OCI-LY7 (cell line): ENCODE measurements around the gene RIOK2. TPM values are rescaled to one million over a fixed set of nuclear protein-coding genes. Genes with fewer than 3 reads are reported as not detected.
A peak's percentile ranks its signal among the peaks of the same experiment; 100 is the strongest.

ENCODE experiments used
- BruUV-seq: library from RNA; stranded (reverse); fragments of 400-500 nt; replicated peaks from 2 replicates; lab custom pipeline; 2021; lab: Mats Ljungman, UMichigan
- CTCF ChIA-PET: fragments of 300-600 bp; sonication (Branson Sonifier 250); formaldehyde crosslinking; loops from one replicate; lab custom pipeline; 2022; ENCODE audit warnings: antibody characterized with exemption; ENCODE audit not compliant: unreplicated experiment; lab: Charles Lee
- POLR2A ChIA-PET: fragments of 300-600 bp; sonication (Branson Sonifier 250); formaldehyde crosslinking; loops from one replicate; lab custom pipeline; 2022; ENCODE audit warnings: antibody characterized with exemption; lab: Charles Lee
- DNase-seq: peaks from one replicate; pipeline ENCODE4 v3.0.0-alpha.2; 2015; ENCODE audit warnings: low spot score
- H2AFZ ChIP-seq: fragments of 200-600 bp; sonication (generic), shearing (Covaris generic); 2 replicates; pipeline ENCODE4 v1.6.1; 2014; ENCODE audit warnings: mild to moderate bottlenecking, antibody characterized with exemption, low read length, moderate library complexity
- H3K27ac ChIP-seq: fragments of 200-600 bp; sonication (generic); 2 replicates; pipeline ENCODE4 v1.5.1; 2014; ENCODE audit warnings: mixed run types, low read depth, mild to moderate bottlenecking, moderate library complexity, low read length, inconsistent platforms; ENCODE audit not compliant: poor library complexity, severe bottlenecking
- H3K36me3 ChIP-seq: fragments of 200-600 bp; sonication (generic); 2 replicates; pipeline ENCODE4 v1.6.1; 2014; ENCODE audit warnings: mild to moderate bottlenecking, antibody characterized with exemption, low read length, moderate library complexity, mixed read lengths; ENCODE audit not compliant: insufficient read depth
- H3K4me1 ChIP-seq: fragments of 200-600 bp; sonication (generic); 2 replicates; pipeline ENCODE4 v1.5.1; 2014; ENCODE audit warnings: mild to moderate bottlenecking, low read length; ENCODE audit not compliant: insufficient read depth, poor library complexity, severe bottlenecking
- H3K4me2 ChIP-seq: fragments of 200-600 bp; sonication (generic); 2 replicates; pipeline ENCODE4 v1.6.1; 2014; ENCODE audit warnings: mild to moderate bottlenecking, low read length
- H3K4me3 ChIP-seq: fragments of 200-600 bp; sonication (generic); 2 replicates; pipeline ENCODE4 v1.5.1; 2014; ENCODE audit warnings: mild to moderate bottlenecking, low read depth, low read length; ENCODE audit not compliant: poor library complexity, severe bottlenecking
- H3K79me2 ChIP-seq: fragments of 200-600 bp; sonication (generic); 2 replicates; pipeline ENCODE4 v1.6.1; 2016; ENCODE audit warnings: low read depth, mild to moderate bottlenecking, low read length, moderate library complexity, mixed read lengths; ENCODE audit not compliant: insufficient read depth
- H3K9me2 ChIP-seq: fragments of 200-600 bp; sonication (generic); 2 replicates; pipeline ENCODE4 v1.6.1; 2016; ENCODE audit warnings: mild to moderate bottlenecking, low read length, mixed read lengths; ENCODE audit not compliant: insufficient read depth
- H3K9me3 ChIP-seq: fragments of 200-600 bp; sonication (generic); 2 replicates; pipeline ENCODE4 v1.6.1; 2014; ENCODE audit warnings: mild to moderate bottlenecking, mixed run types, low read length, mixed read lengths
- H4K20me1 ChIP-seq: fragments of 200-600 bp; sonication (generic); 2 replicates; pipeline ENCODE4 v1.6.1; 2014; ENCODE audit warnings: mild to moderate bottlenecking, antibody characterized with exemption, low read length, moderate library complexity, mixed read lengths; ENCODE audit not compliant: insufficient read depth
- EZH2phosphoT487 ChIP-seq: fragments of 200-600 bp; sonication (generic); IDR thresholded peaks from 2 replicates; pipeline ENCODE4 v1.6.1; 2018; ENCODE audit warnings: low read depth, borderline replicate concordance, mild to moderate bottlenecking, mixed run types, antibody characterized with exemption, low read length, moderate library complexity, mixed read lengths
- intact Hi-C: fragments of 100-400 bp; cut with micrococcal nuclease; formaldehyde crosslinking; loops from one replicate; pipeline ENCODE4 v1.10.0; 2022; ENCODE audit not compliant: unreplicated experiment
- total RNA-seq, 2 experiments: library from RNA; depleted of rRNA in 1 of 2; stranded (reverse); fragments of >200 nt in 1 of 2; shearing (Covaris generic) in 1 of 2; gene quantifications; 2 replicates each; pipeline ENCODE4 v1.2.3, GENCODE V29; 2014 to 2022
- TF ChIP-seq, protein P1 (sequence below): fragments of 200-600 bp; sonication (generic); conservative IDR thresholded peaks from 2 replicates; pipeline ENCODE4 v1.5.1; 2014; ENCODE audit warnings: mild to moderate bottlenecking, antibody characterized with exemption, low read length, moderate library complexity, mixed read lengths

RIOK2 gene
- total RNA-seq, 2 experiments from 2014 or later = 21.9 to 41.3 TPM

GRCh38 chr5:97163360-97163764, 19.7 kb downstream of the RIOK2 start:
- peak; percentile 41 for DNase-seq
- H3K4me2 ChIP-seq = no peak overlapping the region
- peaks cover 96% of the 10 kb centered on the region for H3K36me3 ChIP-seq
- H3K4me1 ChIP-seq = peaks cover 13% of the 10 kb centered on the region
- H3K4me3 ChIP-seq = no peak overlapping the region
- POLR2A ChIA-PET = interaction anchor here (0.6 kb wide), 1 partner anchor 374 kb away, joined by 3 read pairs; no protein-coding TSS in a partner anchor
- no peak for TF ChIP-seq EZH2phosphoT487
- TF ChIP-seq, protein P1, sequence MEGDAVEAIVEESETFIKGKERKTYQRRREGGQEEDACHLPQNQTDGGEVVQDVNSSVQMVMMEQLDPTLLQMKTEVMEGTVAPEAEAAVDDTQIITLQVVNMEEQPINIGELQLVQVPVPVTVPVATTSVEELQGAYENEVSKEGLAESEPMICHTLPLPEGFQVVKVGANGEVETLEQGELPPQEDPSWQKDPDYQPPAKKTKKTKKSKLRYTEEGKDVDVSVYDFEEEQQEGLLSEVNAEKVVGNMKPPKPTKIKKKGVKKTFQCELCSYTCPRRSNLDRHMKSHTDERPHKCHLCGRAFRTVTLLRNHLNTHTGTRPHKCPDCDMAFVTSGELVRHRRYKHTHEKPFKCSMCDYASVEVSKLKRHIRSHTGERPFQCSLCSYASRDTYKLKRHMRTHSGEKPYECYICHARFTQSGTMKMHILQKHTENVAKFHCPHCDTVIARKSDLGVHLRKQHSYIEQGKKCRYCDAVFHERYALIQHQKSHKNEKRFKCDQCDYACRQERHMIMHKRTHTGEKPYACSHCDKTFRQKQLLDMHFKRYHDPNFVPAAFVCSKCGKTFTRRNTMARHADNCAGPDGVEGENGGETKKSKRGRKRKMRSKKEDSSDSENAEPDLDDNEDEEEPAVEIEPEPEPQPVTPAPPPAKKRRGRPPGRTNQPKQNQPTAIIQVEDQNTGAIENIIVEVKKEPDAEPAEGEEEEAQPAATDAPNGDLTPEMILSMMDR = peak; percentile 93
- no peaks in the 10 kb centered on the region for H3K9me3 ChIP-seq
- no peak overlapping the region for H3K27ac ChIP-seq
- no peak overlapping the region for H2AFZ ChIP-seq
- intact Hi-C loops = loop anchor here (5.0 kb wide), 2 partner anchors 166 to 231 kb away; no protein-coding TSS in a partner anchor
- no peaks in the 10 kb centered on the region for H4K20me1 ChIP-seq
- BruUV-seq = no TSS peak
- CTCF ChIA-PET = interaction anchor here (3.3 kb wide), 1 partner anchor 294 kb away, joined by 11 read pairs; no protein-coding TSS in a partner anchor
- peaks cover 13% of the 10 kb centered on the region; the same call in 1 of the 2 replicates for H3K79me2 ChIP-seq
- H3K9me2 ChIP-seq = no peaks in the 10 kb centered on the region

DNA sequence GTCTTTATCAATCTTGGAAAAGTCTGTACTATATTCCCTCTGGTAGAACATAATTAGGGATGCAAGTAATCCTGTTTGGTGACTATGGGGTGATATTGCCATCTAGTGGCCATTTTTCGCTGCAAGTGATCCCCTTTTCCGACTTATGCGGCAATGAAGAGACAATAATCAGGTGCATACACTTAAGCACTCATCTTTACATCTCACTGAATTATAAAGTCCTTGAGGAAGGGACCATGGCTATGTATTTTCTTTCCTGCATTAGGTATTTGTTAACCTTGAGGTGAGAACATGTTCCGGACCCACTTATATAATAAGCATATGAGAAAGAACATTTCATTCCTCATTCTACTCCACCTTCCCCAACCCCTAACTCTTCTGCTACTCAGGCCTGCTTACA, 21.0 kb downstream of the RIOK2 start:
- CTCF ChIA-PET = interaction anchor here (1.7 kb wide), 1 partner anchor 293 kb away, joined by 9 read pairs; no protein-coding TSS in a partner anchor
- no TSS peak for BruUV-seq
- H3K4me2 ChIP-seq = no peak overlapping the region
- TF ChIP-seq EZH2phosphoT487 = no peak
- TF ChIP-seq, protein P1 = peak; percentile 100
- peak; percentile 74 for DNase-seq
- intact Hi-C loops = loop anchor here (1.0 to 5.0 kb wide), 5 partner anchors 165 to 548 kb away; no protein-coding TSS in a partner anchor
- H3K4me3 ChIP-seq = no peak overlapping the region
- peaks cover 87% of the 10 kb centered on the region for H3K36me3 ChIP-seq
- no peaks in the 10 kb centered on the region for H4K20me1 ChIP-seq
- POLR2A ChIA-PET = interaction anchor here (0.8 to 2.2 kb wide), 6 partner anchors 13 to 415 kb away, joined by 3 to 10 read pairs (median 4); no protein-coding TSS in a partner anchor
- peaks cover 13% of the 10 kb centered on the region; the same call in 1 of the 2 replicates for H3K79me2 ChIP-seq
- H3K9me2 ChIP-seq = no peaks in the 10 kb centered on the region
- no peak overlapping the region for H3K27ac ChIP-seq
- peaks cover 11% of the 10 kb centered on the region for H3K9me3 ChIP-seq
- H3K4me1 ChIP-seq = peaks cover under 1% of the 10 kb centered on the region
- H2AFZ ChIP-seq = no peak overlapping the region

GRCh38 chr5:97157689-97158088, 25.4 kb downstream of the RIOK2 start:
- no peaks in the 10 kb centered on the region for H3K4me1 ChIP-seq
- no peak for DNase-seq
- TF ChIP-seq, protein P1 = no peak
- no peak for TF ChIP-seq EZH2phosphoT487
- BruUV-seq = no TSS peak
- H3K27ac ChIP-seq = no peak overlapping the region
- no peak overlapping the region for H3K4me3 ChIP-seq
- peaks cover 45% of the 10 kb centered on the region for H3K36me3 ChIP-seq
- ChIA-PET POLR2A (interaction anchor here (1.1 to 1.5 kb wide), 3 partner anchors 10 to 200 kb away, joined by 3 to 5 read pairs (median 5); partner anchors contain the start of gene LIX1), CTCF (no interaction called here)
- H3K4me2 ChIP-seq = no peak overlapping the region
- no peak overlapping the region for H2AFZ ChIP-seq
- peaks cover 19% of the 10 kb centered on the region for H3K9me3 ChIP-seq
- no peaks in the 10 kb centered on the region for H3K9me2 ChIP-seq
- H4K20me1 ChIP-seq = no peaks in the 10 kb centered on the region
- intact Hi-C loops = no loop called here
- no peaks in the 10 kb centered on the region for H3K79me2 ChIP-seq
